Measurements from ENCODE around the gene SH3GL1.

The SH3GL1 gene

GRCh38 chr19:4431808-4432674, 31.7 kb upstream of the SH3GL1 start:
- no peak for DNase-seq

GRCh38 chr19:4431296-4431695, 30.9 kb upstream of the SH3GL1 start:
- no peak for DNase-seq

- no peak for DNase-seq
Observed at GRCh38 chr19:4430760-4431159, 30.4 kb upstream of the SH3GL1 start.

- DNase-seq: no peak
Observed at GRCh38 chr19:4429771-4430171, 29.4 kb upstream of the SH3GL1 start.

GRCh38 chr19:4429256-4429655, 28.9 kb upstream of the SH3GL1 start:
- no peak for DNase-seq

DNA sequence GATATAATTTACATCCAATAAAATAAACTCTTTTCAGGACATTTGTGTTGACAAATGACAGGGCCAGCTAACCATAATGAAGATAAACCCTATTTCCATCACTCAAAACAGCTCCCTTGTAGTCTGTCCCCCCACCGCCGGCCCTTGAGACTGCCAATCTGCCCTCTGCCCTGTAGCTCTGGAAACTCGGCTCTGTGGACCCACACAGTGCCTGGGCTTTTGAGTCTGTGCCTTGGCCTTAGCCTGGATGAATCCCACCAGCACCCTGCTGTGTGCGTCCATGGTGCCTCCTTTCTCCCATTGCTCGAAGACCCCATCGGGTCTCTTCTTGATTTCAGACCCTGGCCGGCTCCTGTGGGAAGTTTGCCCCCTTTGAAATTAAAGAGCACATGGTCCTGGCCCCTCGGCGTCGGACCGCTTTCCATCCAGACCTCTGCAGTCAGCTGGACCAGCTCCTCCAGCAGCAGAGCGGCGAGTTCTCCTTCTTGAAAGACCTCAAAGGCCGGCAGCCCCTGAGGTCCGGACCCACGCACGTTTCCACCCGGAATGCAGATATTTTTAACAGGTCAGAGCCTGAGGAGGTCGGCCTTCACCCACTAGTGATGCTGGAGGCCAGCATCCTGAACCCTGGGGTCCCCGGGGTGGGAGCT, 28.1 kb upstream of the SH3GL1 start:
- no peak for DNase-seq

DNA sequence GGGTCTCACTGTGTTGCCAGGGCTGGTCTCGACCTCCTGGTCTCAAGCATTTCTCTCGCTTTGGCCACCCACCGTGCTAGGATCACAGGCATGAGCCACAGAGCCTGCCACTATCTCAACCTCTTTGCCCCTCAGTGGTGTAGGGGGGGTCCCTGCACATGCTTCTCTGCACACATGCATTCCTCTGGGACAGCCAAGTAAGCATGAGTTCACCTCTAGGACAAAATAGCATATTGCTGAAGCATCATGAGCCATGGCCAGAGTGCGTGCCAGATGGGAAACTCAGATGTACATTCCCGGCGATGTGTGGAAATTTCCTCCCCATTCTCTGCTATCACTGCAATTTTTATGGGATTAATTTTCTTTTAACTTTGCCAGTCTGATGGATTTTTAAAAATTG, 25.2 kb upstream of the SH3GL1 start:
- DNase-seq: no peak

- DNase-seq: no peak
Observed at GRCh38 chr19:4423416-4424126, 23.2 kb upstream of the SH3GL1 start.

GRCh38 chr19:4416268-4416667, 15.9 kb upstream of the SH3GL1 start:
- DNase-seq: no peak

DNA sequence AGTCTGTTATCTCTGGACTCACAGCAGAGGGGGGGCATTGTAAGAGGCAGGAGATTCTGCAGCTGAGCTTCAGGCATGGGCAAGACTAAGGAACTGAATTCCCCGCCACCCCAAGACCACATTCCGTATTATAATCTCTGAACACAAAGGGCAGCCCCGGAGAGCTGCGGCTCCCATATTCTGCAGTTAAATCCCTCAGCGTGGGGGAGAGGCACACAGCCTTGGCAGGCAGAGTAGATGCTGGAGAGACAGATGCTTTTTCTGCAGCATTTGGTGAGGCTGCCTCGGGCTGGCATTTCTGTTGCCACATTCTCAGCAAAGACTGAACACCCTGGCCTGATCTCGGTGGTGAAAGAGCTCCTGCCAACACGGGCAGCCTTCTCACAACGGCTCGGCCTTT, 15.0 kb upstream of the SH3GL1 start:
- DNase-seq: no peak

- DNase-seq: no peak
Observed at GRCh38 chr19:4414800-4415321, 14.5 kb upstream of the SH3GL1 start.

DNA sequence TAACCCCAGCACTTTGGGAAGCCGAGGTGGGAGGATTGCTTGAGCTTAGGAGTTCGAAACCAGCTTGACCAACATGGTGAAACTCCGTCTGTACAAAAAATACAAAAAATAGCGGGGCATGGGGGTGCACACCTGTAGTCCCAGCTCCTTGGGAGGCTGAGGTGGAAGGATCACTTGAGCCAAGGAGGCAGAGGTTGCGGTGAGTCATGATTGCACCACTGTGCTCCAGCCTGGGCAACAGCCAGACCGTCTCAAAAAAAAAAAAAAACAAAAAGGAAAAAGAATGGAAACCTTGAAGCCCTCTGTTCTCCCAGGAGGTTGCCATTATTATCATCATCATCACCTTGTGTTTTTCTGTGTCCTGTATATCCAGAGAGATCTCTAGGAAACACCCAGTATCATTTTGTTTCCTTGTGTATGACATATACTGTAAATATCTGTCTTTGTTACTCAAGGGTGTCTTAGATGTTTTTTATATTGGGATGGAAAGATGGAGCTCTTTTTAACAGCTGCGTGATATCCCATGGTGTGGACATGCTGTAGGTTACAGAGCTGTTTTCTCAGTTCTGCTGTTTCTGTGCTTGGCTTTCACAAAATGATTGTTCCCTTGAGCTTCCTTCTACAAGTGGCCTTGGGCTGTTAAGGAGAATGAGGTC, 13.9 kb upstream of the SH3GL1 start:
- DNase-seq: no peak

DNA sequence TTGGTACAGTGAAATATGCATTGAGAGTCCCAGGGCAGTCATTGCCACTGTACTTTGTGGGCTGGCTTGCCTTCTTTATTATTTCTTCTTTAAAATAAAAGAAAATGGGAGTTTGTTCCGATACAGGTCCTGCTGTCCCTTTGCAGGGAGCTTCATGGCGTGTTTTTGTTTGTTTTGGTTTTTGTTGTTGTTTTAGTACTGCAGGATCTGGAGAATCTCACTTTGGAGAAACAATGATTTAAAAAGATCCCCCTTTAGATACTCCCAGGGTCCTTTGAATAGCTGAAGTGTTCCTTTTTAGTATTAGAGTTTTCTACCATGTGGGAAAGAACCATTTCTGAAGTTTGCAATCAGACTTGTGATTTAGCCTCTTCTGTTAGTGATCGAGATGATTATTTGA, 13.2 kb upstream of the SH3GL1 start:
- no peak for DNase-seq

- DNase-seq: no peak
Observed at GRCh38 chr19:4409123-4409933, 9.0 kb upstream of the SH3GL1 start.

- no peak for DNase-seq
Observed at GRCh38 chr19:4406626-4407025, 6.3 kb upstream of the SH3GL1 start.

GRCh38 chr19:4405977-4406376, 5.6 kb upstream of the SH3GL1 start:
- DNase-seq: no peak

GRCh38 chr19:4403005-4403761, 2.8 kb upstream of the SH3GL1 start:
- DNase-seq: no peak

GRCh38 chr19:4402171-4403004, 2.0 kb upstream of the SH3GL1 start, which contains the start of gene CHAF1A:
Gene CHAF1A (plus strand): TSS chr19:4402640. CDS start chr19:4402763, 123 bp downstream.
- DNase-seq: peak; percentile 99

- DNase-seq: no peak
Observed at GRCh38 chr19:4401769-4402170, 1.4 kb upstream of the SH3GL1 start.

- no peak for DNase-seq
Observed at GRCh38 chr19:4399812-4400134, 574 bp downstream of the SH3GL1 start.

All from NCI-H510A (cell line).